CD4-positive, alpha-beta T cell treated with Interleukin-2 at 100 ng/mL for 4 hours (primary cell): ENCODE data around the gene SLX4IP.

Experiments used
- DNase-seq: peaks from one replicate; pipeline ENCODE4 v3.0.0-alpha.2; 2020; ENCODE audit warnings: low spot score

Gene SLX4IP

GRCh38 chr20:10665027-10665561 lies 230.0 kb downstream of the SLX4IP start:
- DNase-seq, result no peak

GRCh38 chr20:10665791-10666190 lies 230.7 kb downstream of the SLX4IP start:
- no peak for DNase-seq

GRCh38 chr20:10666221-10667076 lies 231.3 kb downstream of the SLX4IP start:
- no peak for DNase-seq

- DNase-seq, result no peak
These were observed 231.9 kb downstream of the SLX4IP start for GRCh38 chr20:10667077-10667401.

GRCh38 chr20:10667560-10668167 lies 232.6 kb downstream of the SLX4IP start:
- no peak for DNase-seq

- DNase-seq, result no peak
These were observed 233.7 kb downstream of the SLX4IP start for GRCh38 chr20:10668677-10669368.

GRCh38 chr20:10669843-10670446 lies 234.8 kb downstream of the SLX4IP start:
- DNase-seq, result no peak

GRCh38 chr20:10670501-10671220 lies 235.6 kb downstream of the SLX4IP start:
- DNase-seq, result no peak

GRCh38 chr20:10671221-10671918 lies 236.3 kb downstream of the SLX4IP start:
- peak; percentile 2 for DNase-seq

GRCh38 chr20:10671919-10672623 lies 237.0 kb downstream of the SLX4IP start:
- DNase-seq, result no peak

GRCh38 chr20:10672624-10673127 lies 237.6 kb downstream of the SLX4IP start:
- DNase-seq, result peak; percentile 11

- no peak for DNase-seq
These were observed 238.2 kb downstream of the SLX4IP start for GRCh38 chr20:10673176-10673841.

GRCh38 chr20:10673842-10674683 lies 239.0 kb downstream of the SLX4IP start, which contains the start of gene JAG1:
Gene JAG1 (minus strand): TSS chr20:10673999. CDS start chr20:10673530, 469 bp downstream.
- peak; percentile 34 for DNase-seq

- DNase-seq, result no peak
These were observed 239.8 kb downstream of the SLX4IP start for GRCh38 chr20:10674684-10675449.

GRCh38 chr20:10675450-10675848 lies 240.3 kb downstream of the SLX4IP start:
- no peak for DNase-seq

- DNase-seq, result no peak
These were observed 241.4 kb downstream of the SLX4IP start for GRCh38 chr20:10676518-10676917.
